Stimulated activated CD4-positive, alpha-beta T cell treated with anti-CD3 and anti-CD28 coated beads, Interleukin-12 subunit alpha, Interleukin-12 subunit beta, amount 100 ng/mL, for 4 hours (primary cell): ENCODE measurements around the gene IL26.
"Not testable (repeated sequence)": the region's sequence is repeated elsewhere in the genome, so short reads cannot be mapped to it uniquely, and the experiment has no call there.

ENCODE experiments used
- DNase-seq: peaks from one replicate; pipeline ENCODE4 v3.0.0-alpha.2; 2020

The IL26 gene

GRCh38 chr12:68190301-68190700, 35.3 kb downstream of the IL26 start:
- no peak for DNase-seq

GRCh38 chr12:68189821-68190242, 35.8 kb downstream of the IL26 start:
- DNase-seq = peak; percentile 18

GRCh38 chr12:68185598-68185997, 40.0 kb downstream of the IL26 start:
- DNase-seq = no peak

GRCh38 chr12:68180792-68181744, 44.5 kb downstream of the IL26 start:
- no peak for DNase-seq

- no peak for DNase-seq
These were observed 46.7 kb downstream of the IL26 start for GRCh38 chr12:68178774-68179439.

- DNase-seq = no peak
These were observed 47.4 kb downstream of the IL26 start for GRCh38 chr12:68178184-68178583.

GRCh38 chr12:68177562-68177961, 48.0 kb downstream of the IL26 start:
- no peak for DNase-seq

GRCh38 chr12:68176257-68176656, 49.4 kb downstream of the IL26 start:
- DNase-seq = no peak

GRCh38 chr12:68175557-68176061, 50.0 kb downstream of the IL26 start:
- DNase-seq = peak; percentile 27

- not testable (repeated sequence) for DNase-seq
These were observed 50.8 kb downstream of the IL26 start for GRCh38 chr12:68174761-68175160.

GRCh38 chr12:68173792-68174191, 51.8 kb downstream of the IL26 start:
- DNase-seq = no peak

GRCh38 chr12:68170726-68171125, 54.9 kb downstream of the IL26 start:
- no peak for DNase-seq

- no peak for DNase-seq
These were observed 56.3 kb downstream of the IL26 start for GRCh38 chr12:68169213-68169889.

GRCh38 chr12:68166317-68166831, 59.2 kb downstream of the IL26 start:
- no peak for DNase-seq

- DNase-seq = no peak
These were observed 62.0 kb downstream of the IL26 start for GRCh38 chr12:68163560-68164081.

- DNase-seq = no peak
These were observed 63.2 kb downstream of the IL26 start for GRCh38 chr12:68162374-68162773.

GRCh38 chr12:68159681-68160304, 65.8 kb downstream of the IL26 start, which contains the start of gene IFNG:
Gene IFNG (minus strand): TSS chr12:68159740. CDS start chr12:68159615, 125 bp downstream.
- no peak for DNase-seq

- no peak for DNase-seq
These were observed 67.2 kb downstream of the IL26 start for GRCh38 chr12:68158432-68158831.

- peak; percentile 17 for DNase-seq
These were observed 68.2 kb downstream of the IL26 start for GRCh38 chr12:68157380-68157779.

GRCh38 chr12:68156636-68157035, 69.0 kb downstream of the IL26 start:
- no peak for DNase-seq

GRCh38 chr12:68154779-68155178, 70.8 kb downstream of the IL26 start:
- DNase-seq = no peak
